ENCODE measurements around the gene FHIT.

DNA sequence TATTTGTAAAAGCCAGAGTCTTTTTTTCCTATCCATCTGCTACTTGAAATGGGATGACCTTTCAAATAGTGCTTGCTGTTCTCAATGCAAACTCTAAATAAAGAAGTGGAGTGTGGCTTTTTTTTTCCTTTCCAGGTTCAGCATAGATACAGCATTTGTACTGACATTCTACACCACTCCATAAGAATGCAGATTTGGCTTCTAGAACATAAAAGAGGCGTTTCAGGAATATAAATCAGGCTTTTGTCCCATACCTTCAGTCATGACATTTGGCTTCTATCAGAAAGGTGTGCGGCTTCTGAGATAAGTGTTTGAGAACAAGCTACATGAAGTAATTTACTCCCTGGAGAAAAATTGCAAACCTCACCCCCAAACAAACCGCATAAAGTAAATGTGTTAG, 553.1 kb downstream of the FHIT start:
- TF ChIP-seq POLR2A (IDR thresholded peaks at IDR 0.05): no peak
- TF ChIP-seq, protein P1, sequence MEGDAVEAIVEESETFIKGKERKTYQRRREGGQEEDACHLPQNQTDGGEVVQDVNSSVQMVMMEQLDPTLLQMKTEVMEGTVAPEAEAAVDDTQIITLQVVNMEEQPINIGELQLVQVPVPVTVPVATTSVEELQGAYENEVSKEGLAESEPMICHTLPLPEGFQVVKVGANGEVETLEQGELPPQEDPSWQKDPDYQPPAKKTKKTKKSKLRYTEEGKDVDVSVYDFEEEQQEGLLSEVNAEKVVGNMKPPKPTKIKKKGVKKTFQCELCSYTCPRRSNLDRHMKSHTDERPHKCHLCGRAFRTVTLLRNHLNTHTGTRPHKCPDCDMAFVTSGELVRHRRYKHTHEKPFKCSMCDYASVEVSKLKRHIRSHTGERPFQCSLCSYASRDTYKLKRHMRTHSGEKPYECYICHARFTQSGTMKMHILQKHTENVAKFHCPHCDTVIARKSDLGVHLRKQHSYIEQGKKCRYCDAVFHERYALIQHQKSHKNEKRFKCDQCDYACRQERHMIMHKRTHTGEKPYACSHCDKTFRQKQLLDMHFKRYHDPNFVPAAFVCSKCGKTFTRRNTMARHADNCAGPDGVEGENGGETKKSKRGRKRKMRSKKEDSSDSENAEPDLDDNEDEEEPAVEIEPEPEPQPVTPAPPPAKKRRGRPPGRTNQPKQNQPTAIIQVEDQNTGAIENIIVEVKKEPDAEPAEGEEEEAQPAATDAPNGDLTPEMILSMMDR (IDR thresholded peaks at IDR 0.05): no peak
